CD14-positive monocyte (primary cell): Measurements from ENCODE around the gene AOAH. TPM values are rescaled to one million over a fixed set of nuclear protein-coding genes. Genes with fewer than 3 reads are reported as not detected.
A peak's percentile ranks its signal among the peaks of the same experiment; 100 is the strongest.

ENCODE experiments used
- DNase-seq, 3 donors: peaks; one replicate each; pipeline ENCODE4 v3.0.0-alpha.2; 2011 to 2022
- H2AFZ ChIP-seq: 2 replicates; pipeline ENCODE4 v1.6.0; 2012; ENCODE audit warnings: mild to moderate bottlenecking, low read depth, low read length, inconsistent platforms; ENCODE audit not compliant: insufficient read depth, poor library complexity, severe bottlenecking
- H3K27ac ChIP-seq, 2 donors: 1 replicate in 1 of 2; 2 replicates in 1 of 2; pipeline ENCODE4 v1.5.1; 2012 to 2013; ENCODE audit warnings: low read length in 2 of 2, control low read depth in 1 of 2, inconsistent platforms in 1 of 2, low read depth in 1 of 2, mild to moderate bottlenecking in 1 of 2
- H3K27me3 ChIP-seq, 2 donors: one replicate each; pipeline versions ENCODE4 v1.6.0 to v1.6.1; 2011 to 2013; ENCODE audit warnings: low read length in 2 of 2; ENCODE audit not compliant: control insufficient read depth in 2 of 2, insufficient read depth in 2 of 2
- H3K36me3 ChIP-seq, 2 donors: replicated peaks in 1 of 2; 1 replicate in 1 of 2; 2 replicates in 1 of 2; pipeline versions ENCODE4 v1.5.1 to v1.6.1; 2012 to 2013; ENCODE audit warnings: low read length in 2 of 2, control low read depth in 1 of 2, inconsistent platforms in 1 of 2, mild to moderate bottlenecking in 1 of 2; ENCODE audit not compliant: insufficient read depth in 2 of 2, control insufficient read depth in 1 of 2
- H3K4me1 ChIP-seq, 2 donors: 1 replicate in 1 of 2; 2 replicates in 1 of 2; pipeline versions ENCODE4 v1.5.1 to v1.6.1; 2012 to 2013; ENCODE audit warnings: low read length in 2 of 2, control low read depth in 1 of 2, inconsistent platforms in 1 of 2, mild to moderate bottlenecking in 1 of 2, moderate library complexity in 1 of 2; ENCODE audit not compliant: insufficient read depth in 2 of 2, control insufficient read depth in 1 of 2
- H3K4me2 ChIP-seq: replicated peaks from 2 replicates; pipeline ENCODE3; 2012; ENCODE audit warnings: low read length, moderate library complexity, mild to moderate bottlenecking; ENCODE audit not compliant: poor library complexity, severe bottlenecking; ENCODE audit errors: extremely low read depth
- H3K4me3 ChIP-seq, 3 experiments: fragments of 200-600 bp in 1 of 3; sonication (generic) in 1 of 3; replicated peaks in 1 of 3; 1 replicate in 2 of 3; 2 replicates in 1 of 3; pipeline ENCODE4 v1.5.1; 2011 to 2013; ENCODE audit warnings: low read length in 3 of 3, mild to moderate bottlenecking in 3 of 3, control low read depth in 2 of 3, low read depth in 2 of 3, inconsistent platforms in 1 of 3, moderate library complexity in 1 of 3
- H3K79me2 ChIP-seq: 2 replicates; pipeline ENCODE4 v1.6.0; 2012; ENCODE audit warnings: mild to moderate bottlenecking, control low read depth, inconsistent platforms, low read length, moderate library complexity; ENCODE audit not compliant: insufficient read depth
- H3K9ac ChIP-seq: 2 replicates; pipeline ENCODE4 v1.6.0; 2017; ENCODE audit warnings: low read length, mild to moderate bottlenecking; ENCODE audit not compliant: insufficient read depth, poor library complexity, severe bottlenecking
- H3K9me3 ChIP-seq, 2 donors: replicated peaks in 1 of 2; 1 replicate in 1 of 2; 2 replicates in 1 of 2; pipeline versions ENCODE4 v1.5.1 to v1.6.1; 2012 to 2013; ENCODE audit warnings: low read length in 2 of 2, control low read depth in 1 of 2; ENCODE audit not compliant: control insufficient read depth in 1 of 2, insufficient read depth in 1 of 2
- H4K20me1 ChIP-seq: 2 replicates; pipeline ENCODE4 v1.6.0; 2012; ENCODE audit warnings: mild to moderate bottlenecking, low read length, control low read depth, moderate library complexity; ENCODE audit not compliant: insufficient read depth
- H3K27ac Mint-ChIP-seq, 7 donors: one replicate each; pipeline ENCODE4 v1.8.0; 2020; ENCODE audit warnings: mild to moderate bottlenecking in 7 of 7, mixed read lengths in 7 of 7, moderate library complexity in 6 of 7, inconsistent platforms in 2 of 7
- H3K27me3 Mint-ChIP-seq, 3 donors: one replicate each; pipeline ENCODE4 v1.8.0; 2021 to 2022; ENCODE audit warnings: low read depth in 3 of 3, mild to moderate bottlenecking in 3 of 3, mixed read lengths in 3 of 3, moderate library complexity in 3 of 3, inconsistent platforms in 1 of 3
- H3K36me3 Mint-ChIP-seq, 2 donors: one replicate each; pipeline ENCODE4 v1.8.0; 2020; ENCODE audit warnings: mixed read lengths in 2 of 2, inconsistent platforms in 1 of 2, mild to moderate bottlenecking in 1 of 2
- H3K4me1 Mint-ChIP-seq: one replicate; pipeline ENCODE4 v1.8.0; 2020; ENCODE audit warnings: mild to moderate bottlenecking, mixed read lengths
- H3K4me3 Mint-ChIP-seq, 2 donors: one replicate each; pipeline ENCODE4 v1.8.0; 2020; ENCODE audit warnings: mild to moderate bottlenecking in 2 of 2, mixed read lengths in 2 of 2, moderate library complexity in 1 of 2
- H3K9me3 Mint-ChIP-seq, 7 donors: one replicate each; pipeline ENCODE4 v1.8.0; 2020 to 2022; ENCODE audit warnings: mixed read lengths in 7 of 7, mild to moderate bottlenecking in 6 of 7, moderate library complexity in 6 of 7, inconsistent platforms in 2 of 7
- WGBS: methylation state at CpG from one replicate; pipeline ENCODE4 v1.1.5; 2013; ENCODE audit warnings: missing lambda C conversion rate; ENCODE audit not compliant: insufficient coverage; 5-methylcytosine and 5-hydroxymethylcytosine counted together
- intact Hi-C, 2 donors: fragments of 100-400 bp; cut with micrococcal nuclease; formaldehyde crosslinking; loops; one replicate each; pipeline versions ENCODE4 v1.15.0 to v1.15.1; 2023
- polyA plus RNA-seq, 3 donors: library from polyadenylated mRNA; depleted of rRNA in 1 of 3; unstranded in 2 of 3; stranded (reverse) in 1 of 3; fragments of 300-500 nt in 2 of 3; fragments of >200 nt in 1 of 3; fragmentation: Illumina TruSeq in 2 of 3; gene quantifications; 1 replicate in 2 of 3; 2 replicates in 1 of 3; pipeline ENCODE4 v1.2.3, GENCODE V29; 2012 to 2021
- TF ChIP-seq, protein P1 (sequence below): fragments of 200-600 bp; IDR thresholded peaks from one replicate; pipeline ENCODE4 v1.8.0; 2022; ENCODE audit warnings: antibody characterized with exemption, mild to moderate bottlenecking

The AOAH gene
- polyA plus RNA-seq, 3 donors: 305 to 467 (median 349) TPM

- Mint-ChIP-seq H3K27ac (peak overlapping the region in 4 of 7 donors; percentile 11 to 61 (median 42)), H3K4me1 (peaks cover 16% of the 10 kb centered on the region), H3K36me3 (peaks cover 52 to 67% of the 10 kb centered on the region in 2 donors), H3K4me3 (no peak overlapping the region), H3K27me3 (peaks cover 0 to 1% (median 0%) of the 10 kb centered on the region in 3 donors), H3K9me3 (peaks cover 0 to 3% (median 0%) of the 10 kb centered on the region in 7 donors)
- no peak for DNase-seq
- Histone ChIP-seq H3K9ac (no peak overlapping the region), H3K4me1 (no peaks in the 10 kb centered on the region), H4K20me1 (peaks cover 86% of the 10 kb centered on the region), H3K4me3 (no peak overlapping the region), H3K4me2 (no peak overlapping the region), H3K36me3 (peaks cover 36 to 67% of the 10 kb centered on the region in 2 donors), H3K79me2 (no peaks in the 10 kb centered on the region), H3K27me3 (no peaks in the 10 kb centered on the region), H3K27ac (no peak overlapping the region), H3K9me3 (no peaks in the 10 kb centered on the region), H2AFZ (no peak overlapping the region)
- 80% methylated on average over 9 of the region's 10 CpGs for WGBS
- TF ChIP-seq, protein P1, sequence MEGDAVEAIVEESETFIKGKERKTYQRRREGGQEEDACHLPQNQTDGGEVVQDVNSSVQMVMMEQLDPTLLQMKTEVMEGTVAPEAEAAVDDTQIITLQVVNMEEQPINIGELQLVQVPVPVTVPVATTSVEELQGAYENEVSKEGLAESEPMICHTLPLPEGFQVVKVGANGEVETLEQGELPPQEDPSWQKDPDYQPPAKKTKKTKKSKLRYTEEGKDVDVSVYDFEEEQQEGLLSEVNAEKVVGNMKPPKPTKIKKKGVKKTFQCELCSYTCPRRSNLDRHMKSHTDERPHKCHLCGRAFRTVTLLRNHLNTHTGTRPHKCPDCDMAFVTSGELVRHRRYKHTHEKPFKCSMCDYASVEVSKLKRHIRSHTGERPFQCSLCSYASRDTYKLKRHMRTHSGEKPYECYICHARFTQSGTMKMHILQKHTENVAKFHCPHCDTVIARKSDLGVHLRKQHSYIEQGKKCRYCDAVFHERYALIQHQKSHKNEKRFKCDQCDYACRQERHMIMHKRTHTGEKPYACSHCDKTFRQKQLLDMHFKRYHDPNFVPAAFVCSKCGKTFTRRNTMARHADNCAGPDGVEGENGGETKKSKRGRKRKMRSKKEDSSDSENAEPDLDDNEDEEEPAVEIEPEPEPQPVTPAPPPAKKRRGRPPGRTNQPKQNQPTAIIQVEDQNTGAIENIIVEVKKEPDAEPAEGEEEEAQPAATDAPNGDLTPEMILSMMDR: no peak
- intact Hi-C loops: no loop called here
Observed at GRCh38 chr7:36513393-36513792, 210.9 kb downstream of the AOAH start.

GRCh38 chr7:36512616-36513015 is 211.7 kb downstream of the AOAH start:
- Mint-ChIP-seq H3K36me3 (peaks cover 46 to 59% of the 10 kb centered on the region in 2 donors), H3K9me3 (peaks cover 0 to 3% (median 0%) of the 10 kb centered on the region in 7 donors), H3K27me3 (peaks cover 0 to 1% (median 0%) of the 10 kb centered on the region in 3 donors), H3K27ac (peak overlapping the region in 1 of 7 donors; percentile 33), H3K4me3 (no peak overlapping the region), H3K4me1 (peaks cover 9% of the 10 kb centered on the region)
- 60% methylated on average over 4 of the region's 4 CpGs for WGBS
- Histone ChIP-seq H4K20me1 (peaks cover 87% of the 10 kb centered on the region), H3K4me2 (no peak overlapping the region), H3K4me3 (no peak overlapping the region), H3K27ac (no peak overlapping the region), H3K9ac (no peak overlapping the region), H3K79me2 (no peaks in the 10 kb centered on the region), H3K9me3 (no peaks in the 10 kb centered on the region), H3K27me3 (no peaks in the 10 kb centered on the region), H3K4me1 (no peaks in the 10 kb centered on the region), H2AFZ (no peak overlapping the region), H3K36me3 (peaks cover 28 to 59% of the 10 kb centered on the region in 2 donors)
- no peak for DNase-seq
- TF ChIP-seq, protein P1: no peak
- intact Hi-C loops: no loop called here
